Lung (tissue), 12 donors: ENCODE results near the gene PLPPR1. TPM values are rescaled to one million over a fixed set of nuclear protein-coding genes. Genes with fewer than 3 reads are reported as not detected.

Experiments used
- ATAC-seq: fragments of 200-7000 bp; cut with Tn5 transposase; one replicate; pipeline ENCODE4 v1.9.1; 2020; ENCODE audit warnings: moderate number of reproducible peaks; ENCODE audit not compliant: insufficient read depth, low FRiP score
- DNase-seq, 3 donors: peaks; one replicate each; pipeline ENCODE4 v3.0.0-alpha.2; 2013 to 2017
- H3K27ac ChIP-seq, 2 donors: one replicate each; pipeline ENCODE4 v1.5.1; 2013; ENCODE audit warnings: mild to moderate bottlenecking in 2 of 2, moderate library complexity in 2 of 2, control low read depth in 1 of 2, inconsistent platforms in 1 of 2, low read depth in 1 of 2, low read length in 1 of 2
- H3K27me3 ChIP-seq, 3 donors: one replicate each; pipeline ENCODE4 v1.5.1; 2013; ENCODE audit warnings: low read length in 2 of 3; ENCODE audit not compliant: control insufficient read depth in 3 of 3, insufficient read depth in 3 of 3
- H3K36me3 ChIP-seq, 4 donors: one replicate each; pipeline ENCODE4 v1.5.1; 2013; ENCODE audit warnings: low read length in 4 of 4, mild to moderate bottlenecking in 1 of 4, moderate library complexity in 1 of 4; ENCODE audit not compliant: control insufficient read depth in 4 of 4, insufficient read depth in 4 of 4
- H3K4me1 ChIP-seq, 5 donors: one replicate each; pipeline ENCODE4 v1.5.1; 2013; ENCODE audit warnings: low read length in 5 of 5, mild to moderate bottlenecking in 2 of 5, moderate library complexity in 1 of 5; ENCODE audit not compliant: control insufficient read depth in 5 of 5, insufficient read depth in 5 of 5
- H3K4me3 ChIP-seq: one replicate; pipeline ENCODE4 v1.5.1; 2013; ENCODE audit warnings: mild to moderate bottlenecking, control low read depth, moderate library complexity
- H3K9ac ChIP-seq, 2 donors: one replicate each; pipeline ENCODE4 v1.5.1; 2013; ENCODE audit warnings: low read length in 2 of 2, control low read depth in 1 of 2; ENCODE audit not compliant: insufficient read depth in 1 of 2
- H3K9me3 ChIP-seq, 4 donors: one replicate each; pipeline ENCODE4 v1.5.1; 2013; ENCODE audit warnings: low read length in 3 of 4, mild to moderate bottlenecking in 1 of 4, moderate library complexity in 1 of 4; ENCODE audit not compliant: control insufficient read depth in 4 of 4, insufficient read depth in 3 of 4
- CTCF ChIP-seq: IDR thresholded peaks from 2 replicates; pipeline ENCODE4 v1.5.1; 2012; ENCODE audit warnings: mild to moderate bottlenecking; ENCODE audit errors: control extremely low read depth, extremely low read depth
- WGBS, 2 donors: extraction: QIAGEN DNeasy Blood & Tissue Kit; methylation state at CpG; one replicate each; pipeline ENCODE4 v1.1.7; 2013; 5-methylcytosine and 5-hydroxymethylcytosine counted together
- polyA plus RNA-seq, 2 donors: library from polyadenylated mRNA; stranded (reverse); fragments of 200-250 nt; gene quantifications; one replicate each; pipeline ENCODE4 v1.2.1, GENCODE V29; 2013
- total RNA-seq, 2 donors: library from RNA; depleted of rRNA in 1 of 2; stranded (reverse); fragments of >200 nt in 1 of 2; gene quantifications; one replicate each; pipeline ENCODE4 v1.2.1, GENCODE V29; 2014 to 2021
- donor health status: control.
- donor health status: control.
- donor health status: Bipolar disorder and iron deficiency.
- donor health status: healthy.
- donor health status: DM: yes; HTN: yes; CAD: no.

The PLPPR1 gene
- total and polyA plus RNA-seq, 4 donors: 0.91 to 8.4 (median 3.7) TPM

- H3K4me1 ChIP-seq: no peaks in the 10 kb centered on the region
- no peak overlapping the region for H3K4me3 ChIP-seq
- no peaks in the 10 kb centered on the region for H3K27me3 ChIP-seq
- H3K9me3 ChIP-seq: no peaks in the 10 kb centered on the region
- WGBS, 2 donors: 60% methylated on average over 3 of the region's 3 CpGs
- no peak for TF ChIP-seq CTCF
- H3K36me3 ChIP-seq: no peaks in the 10 kb centered on the region
- ATAC-seq (no peak), DNase-seq (no peak)
- no peak overlapping the region for H3K27ac ChIP-seq
- no peak overlapping the region for H3K9ac ChIP-seq
Measured at GRCh38 chr9:101158361-101158760, 129.8 kb downstream of the PLPPR1 start.

- no peaks in the 10 kb centered on the region for H3K27me3 ChIP-seq
- no peak overlapping the region for H3K4me3 ChIP-seq
- WGBS, 2 donors: 61 to 68% methylated on average over 1 of the region's 1 CpG
- no peaks in the 10 kb centered on the region for H3K36me3 ChIP-seq
- H3K27ac ChIP-seq: no peak overlapping the region
- no peak for TF ChIP-seq CTCF
- H3K9me3 ChIP-seq: no peaks in the 10 kb centered on the region
- no peak overlapping the region for H3K9ac ChIP-seq
- no peak for DNase-seq
- peaks cover 0 to 3% (median 0%) of the 10 kb centered on the region in 5 donors for H3K4me1 ChIP-seq
- no peak for ATAC-seq
Measured at GRCh38 chr9:101162231-101162630, 133.7 kb downstream of the PLPPR1 start.

- 67 to 70% methylated on average over 1 of the region's 1 CpG for WGBS, 2 donors
- H3K9ac ChIP-seq: no peak overlapping the region
- H3K4me1 ChIP-seq: peaks cover 0 to 3% (median 0%) of the 10 kb centered on the region in 5 donors
- DNase-seq (no peak), ATAC-seq (no peak)
- H3K4me3 ChIP-seq: no peak overlapping the region
- no peak for TF ChIP-seq CTCF
- H3K36me3 ChIP-seq: no peaks in the 10 kb centered on the region
- no peaks in the 10 kb centered on the region for H3K27me3 ChIP-seq
- no peak overlapping the region for H3K27ac ChIP-seq
- no peaks in the 10 kb centered on the region for H3K9me3 ChIP-seq
Measured at GRCh38 chr9:101165131-101165530, 136.6 kb downstream of the PLPPR1 start.

GRCh38 chr9:101167490-101168134 lies 139.1 kb downstream of the PLPPR1 start:
- peaks cover 0 to 3% (median 0%) of the 10 kb centered on the region in 5 donors for H3K4me1 ChIP-seq
- no peak overlapping the region for H3K4me3 ChIP-seq
- no peaks in the 10 kb centered on the region for H3K27me3 ChIP-seq
- no peaks in the 10 kb centered on the region for H3K36me3 ChIP-seq
- DNase-seq: no peak
- no peak overlapping the region for H3K9ac ChIP-seq
- 86 to 88% methylated on average over 1 of the region's 1 CpG for WGBS, 2 donors
- no peak overlapping the region for H3K27ac ChIP-seq
- H3K9me3 ChIP-seq: no peaks in the 10 kb centered on the region
- TF ChIP-seq CTCF: no peak
- no peak for ATAC-seq
